Measurements from ENCODE around the gene MYOM1. TPM values are rescaled to one million over a fixed set of nuclear protein-coding genes. Genes with fewer than 3 reads are reported as not detected.
"Not testable (repeated sequence)": the region's sequence is repeated elsewhere in the genome, so short reads cannot be mapped to it uniquely, and the experiment has no call there.

Gene MYOM1
- total RNA-seq, 3 donors from 2014 or later: 3.1 to 6.9 (median 5.9) TPM

DNA sequence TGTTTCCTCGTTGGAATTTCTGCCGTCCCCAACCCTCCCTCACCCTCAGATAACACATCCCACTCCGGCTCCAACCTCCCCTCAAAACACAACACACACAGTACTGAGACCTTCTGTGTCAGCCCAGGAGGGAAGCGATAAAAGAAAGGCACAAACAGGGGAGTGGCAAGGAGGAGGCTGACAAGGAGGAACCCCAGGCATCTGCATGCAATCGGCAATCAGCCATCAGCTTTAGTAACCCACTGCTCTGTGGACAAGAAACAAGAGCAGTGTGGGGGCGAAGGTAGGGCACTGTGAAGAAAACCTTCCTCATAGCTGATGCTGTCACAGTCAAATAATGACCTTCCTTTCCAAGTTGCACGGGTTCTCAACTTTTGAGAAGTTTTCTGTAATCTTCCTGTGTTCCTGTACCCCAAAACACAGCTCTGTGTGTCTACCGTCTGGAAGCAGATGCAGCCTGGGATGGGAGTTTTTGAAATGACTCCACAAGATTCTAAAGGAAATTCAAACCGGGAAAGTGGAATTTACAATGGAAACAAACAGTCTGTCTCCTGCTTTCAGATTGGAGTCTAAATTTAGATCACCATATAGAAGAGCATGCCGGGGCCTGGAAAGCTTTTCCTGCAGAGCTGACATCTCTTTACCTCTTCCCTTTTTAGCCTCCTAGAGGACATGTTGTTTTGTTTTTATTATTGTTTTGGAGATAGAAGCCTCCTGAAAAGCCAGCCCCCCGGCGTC lies 190.4 kb downstream of the MYOM1 start:
- intact Hi-C loops (cut with DNase I; ENCODE audit: low total_unique reads): no loop called here
- H3K4me1 ChIP-seq: no peaks in the 10 kb centered on the region
- DNase-seq (ENCODE audit: low spot score in 2 of 2): no peak
- TF ChIP-seq POLR2A (IDR thresholded peaks at IDR 0.05): no peak
- H3K9me3 ChIP-seq: no peaks in the 10 kb centered on the region
- peak overlapping the region; percentile 25 to 40 for H3K27ac ChIP-seq
- no peaks in the 10 kb centered on the region for H3K36me3 ChIP-seq
- no peaks in the 10 kb centered on the region for H3K27me3 ChIP-seq
- H3K4me3 ChIP-seq: no peak overlapping the region

DNA sequence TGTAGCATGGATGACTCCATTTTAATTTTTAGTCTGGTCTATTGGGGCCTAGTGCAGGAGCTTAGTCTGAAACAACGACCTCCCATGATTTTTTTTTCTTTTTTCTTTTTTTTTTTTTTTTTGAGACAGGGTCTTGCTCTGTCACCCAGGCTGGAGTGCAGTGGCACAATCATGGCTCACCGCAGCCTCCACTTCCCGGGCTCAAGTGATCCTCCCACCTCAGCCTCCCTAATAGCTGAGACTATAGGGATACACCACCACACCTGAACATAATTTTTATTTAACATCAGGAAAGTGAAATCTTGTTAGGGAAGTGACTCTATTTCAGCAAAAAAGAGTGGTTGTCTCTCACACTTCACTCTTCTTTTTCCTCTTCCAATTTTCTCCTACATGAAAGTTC lies 191.7 kb downstream of the MYOM1 start:
- peak overlapping the region in 1 of 2 donors; percentile 75 for H3K27ac ChIP-seq
- H3K9me3 ChIP-seq; H3K4me1 ChIP-seq; H3K36me3 ChIP-seq; H3K27me3 ChIP-seq; intact Hi-C loops (cut with DNase I; ENCODE audit: low total_unique reads); DNase-seq (ENCODE audit: low spot score in 2 of 2); H3K4me3 ChIP-seq: not testable (repeated sequence)

DNA sequence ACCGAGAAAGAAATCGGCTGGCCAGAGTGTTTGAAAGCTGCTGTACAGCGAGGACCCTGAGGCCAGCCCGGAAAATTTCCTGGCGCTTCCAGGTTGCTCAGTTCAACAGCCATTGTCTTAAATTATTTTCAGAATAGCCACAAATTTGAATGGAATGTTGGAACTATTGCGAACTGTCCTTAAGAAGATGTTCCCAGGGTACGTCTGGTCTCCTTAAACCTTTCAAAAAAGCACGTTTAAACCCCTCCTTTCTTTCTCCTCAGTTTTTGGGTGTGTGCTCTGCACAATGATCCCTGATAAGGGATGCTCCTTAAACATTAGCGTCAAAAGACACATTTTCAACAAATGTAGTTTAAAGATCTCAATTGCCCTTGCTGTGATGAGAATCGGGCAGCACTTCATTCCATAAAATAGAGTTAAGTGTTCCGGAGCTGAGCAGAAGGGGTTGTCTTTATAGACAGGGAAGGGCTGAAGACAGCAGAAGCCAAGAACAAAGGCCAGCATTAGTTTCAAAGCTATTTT lies 192.3 kb downstream of the MYOM1 start:
- Histone ChIP-seq H3K9me3 (no peaks in the 10 kb centered on the region), H3K27ac (peak overlapping the region; percentile 45 to 75), H3K4me1 (no peaks in the 10 kb centered on the region), H3K36me3 (no peaks in the 10 kb centered on the region), H3K27me3 (no peaks in the 10 kb centered on the region), H3K4me3 (peak overlapping the region in 1 of 3 donors; percentile 2)
- no peak for TF ChIP-seq POLR2AphosphoS5 (IDR thresholded peaks at IDR 0.05)
- no peak for TF ChIP-seq POLR2A (IDR thresholded peaks at IDR 0.05)
- TF ChIP-seq, protein P1, sequence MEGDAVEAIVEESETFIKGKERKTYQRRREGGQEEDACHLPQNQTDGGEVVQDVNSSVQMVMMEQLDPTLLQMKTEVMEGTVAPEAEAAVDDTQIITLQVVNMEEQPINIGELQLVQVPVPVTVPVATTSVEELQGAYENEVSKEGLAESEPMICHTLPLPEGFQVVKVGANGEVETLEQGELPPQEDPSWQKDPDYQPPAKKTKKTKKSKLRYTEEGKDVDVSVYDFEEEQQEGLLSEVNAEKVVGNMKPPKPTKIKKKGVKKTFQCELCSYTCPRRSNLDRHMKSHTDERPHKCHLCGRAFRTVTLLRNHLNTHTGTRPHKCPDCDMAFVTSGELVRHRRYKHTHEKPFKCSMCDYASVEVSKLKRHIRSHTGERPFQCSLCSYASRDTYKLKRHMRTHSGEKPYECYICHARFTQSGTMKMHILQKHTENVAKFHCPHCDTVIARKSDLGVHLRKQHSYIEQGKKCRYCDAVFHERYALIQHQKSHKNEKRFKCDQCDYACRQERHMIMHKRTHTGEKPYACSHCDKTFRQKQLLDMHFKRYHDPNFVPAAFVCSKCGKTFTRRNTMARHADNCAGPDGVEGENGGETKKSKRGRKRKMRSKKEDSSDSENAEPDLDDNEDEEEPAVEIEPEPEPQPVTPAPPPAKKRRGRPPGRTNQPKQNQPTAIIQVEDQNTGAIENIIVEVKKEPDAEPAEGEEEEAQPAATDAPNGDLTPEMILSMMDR (IDR thresholded peaks at IDR 0.05): no peak
- DNase-seq (ENCODE audit: low spot score in 2 of 2): no peak
- intact Hi-C loops (cut with DNase I; ENCODE audit: low total_unique reads): no loop called here

DNA sequence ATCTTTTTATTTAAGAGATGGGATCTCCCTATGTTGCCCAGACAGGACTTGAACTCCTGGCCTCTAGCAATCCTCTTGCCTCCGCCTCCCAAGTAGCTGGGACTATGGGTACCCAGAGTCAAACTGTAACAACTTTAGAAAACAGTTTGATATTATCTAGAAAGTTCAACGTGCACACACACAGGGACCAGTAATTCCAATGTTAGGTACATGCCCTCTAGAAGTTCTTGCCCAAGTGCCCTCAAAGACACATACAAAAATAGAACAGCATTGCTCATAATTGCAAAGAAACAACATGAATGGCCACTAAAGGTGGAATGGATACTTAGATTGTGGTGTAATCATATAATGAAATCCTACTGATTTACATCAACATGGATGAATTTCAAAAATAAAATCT lies 194.2 kb downstream of the MYOM1 start:
- H3K4me1 ChIP-seq: no peaks in the 10 kb centered on the region
- intact Hi-C loops (cut with DNase I; ENCODE audit: low total_unique reads): no loop called here
- no peak overlapping the region for H3K27ac ChIP-seq
- H3K36me3 ChIP-seq: no peaks in the 10 kb centered on the region
- H3K4me3 ChIP-seq: no peak overlapping the region
- DNase-seq (ENCODE audit: low spot score in 2 of 2): no peak
- no peaks in the 10 kb centered on the region for H3K27me3 ChIP-seq
- no peaks in the 10 kb centered on the region for H3K9me3 ChIP-seq
- TF ChIP-seq POLR2AphosphoS5 (IDR thresholded peaks at IDR 0.05) (no peak), POLR2A (IDR thresholded peaks at IDR 0.05) (no peak)
- TF ChIP-seq, protein P1 (IDR thresholded peaks at IDR 0.05): no peak

DNA sequence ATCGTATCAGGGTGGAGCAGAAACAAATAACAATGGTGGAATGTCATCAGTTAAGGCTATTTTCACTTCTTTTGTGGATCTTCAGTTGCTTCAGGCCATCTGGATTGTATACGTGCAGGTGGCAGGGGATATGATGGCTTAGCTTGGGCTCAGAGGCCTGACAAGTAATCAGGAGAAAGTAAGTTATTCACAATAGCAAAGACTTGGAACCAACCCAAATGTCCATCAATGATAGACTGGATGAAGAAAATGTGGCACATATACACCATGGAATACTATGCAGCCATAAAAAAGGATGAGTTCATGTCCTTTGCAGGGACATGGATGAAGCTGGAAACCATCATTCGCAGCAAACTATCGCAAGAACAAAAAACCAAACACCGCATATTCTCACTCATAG lies 196.2 kb downstream of the MYOM1 start:
- H3K36me3 ChIP-seq; H3K27me3 ChIP-seq; H3K4me1 ChIP-seq; H3K4me3 ChIP-seq; intact Hi-C loops (cut with DNase I; ENCODE audit: low total_unique reads); H3K9me3 ChIP-seq; DNase-seq (ENCODE audit: low spot score in 2 of 2); H3K27ac ChIP-seq: not testable (repeated sequence)

Other genes starting within 250 kb of the MYOM1 start
- 10 to 100 TPM; 21.8 to 38.1 (median 29.2) TPM for gene LPIN2, start 206.8 kb downstream of the MYOM1 start, total RNA-seq
- 100 to 1,000 TPM; 403 to 495 (median 444) TPM for gene MYL12A, start 27.8 kb upstream of the MYOM1 start, total RNA-seq
- 100 to 1,000 TPM; 305 to 371 (median 335) TPM for gene MYL12B, start 42.2 kb upstream of the MYOM1 start, total RNA-seq
- 100 to 1,000 TPM in 2 of 3 donors, 10 to 100 TPM in 1; 67.7 to 161 (median 108) TPM for gene TGIF1, start 230.2 kb upstream of the MYOM1 start, total RNA-seq